Nasal cavity respiratory epithelium epithelial cell of viscerocranial mucosa (primary cell): ENCODE measurements around the gene PCDH18. TPM values are rescaled to one million over a fixed set of nuclear protein-coding genes. Genes with fewer than 3 reads are reported as not detected.

ENCODE experiments used
- total RNA-seq: library from RNA; depleted of rRNA; stranded (reverse); fragments of >200 nt; gene quantifications from 2 replicates; pipeline ENCODE4 v1.2.3, GENCODE V29; 2014

Gene PCDH18
- under 0.01 and 0.21 TPM in 2 replicates for total RNA-seq

GRCh38 chr4:137531986-137532868, at the start of gene PCDH18:
TSS of gene PCDH18 (minus strand) at chr4:137532494. CDS start at chr4:137532088, 406 bp downstream.

